Glutamatergic neuron (in vitro differentiated cells): ENCODE results near the gene CRLF2. TPM values are rescaled to one million over a fixed set of nuclear protein-coding genes. Genes with fewer than 3 reads are reported as not detected.

ENCODE experiments used
- DNase-seq: peaks from one replicate; pipeline ENCODE4 v3.0.0; 2022
- H3K27ac Mint-ChIP-seq: one replicate; pipeline ENCODE4 v1.8.0; 2020; ENCODE audit warnings: mild to moderate bottlenecking, mixed read lengths, inconsistent platforms; ENCODE audit not compliant: unreplicated experiment
- H3K27me3 Mint-ChIP-seq: one replicate; pipeline ENCODE4 v1.8.0; 2020; ENCODE audit warnings: mild to moderate bottlenecking, moderate library complexity, mixed read lengths, inconsistent platforms; ENCODE audit not compliant: unreplicated experiment
- H3K36me3 Mint-ChIP-seq: one replicate; pipeline ENCODE4 v1.8.0; 2020; ENCODE audit warnings: mild to moderate bottlenecking, mixed read lengths, inconsistent platforms; ENCODE audit not compliant: unreplicated experiment
- H3K4me1 Mint-ChIP-seq: one replicate; pipeline ENCODE4 v1.8.0; 2020; ENCODE audit warnings: mild to moderate bottlenecking, low read depth, mixed read lengths, inconsistent platforms; ENCODE audit not compliant: unreplicated experiment
- H3K4me3 Mint-ChIP-seq: one replicate; pipeline ENCODE4 v1.8.0; 2020; ENCODE audit warnings: mild to moderate bottlenecking, mixed read lengths, inconsistent platforms; ENCODE audit not compliant: unreplicated experiment
- H3K9me3 Mint-ChIP-seq: one replicate; pipeline ENCODE4 v1.8.0; 2020; ENCODE audit warnings: mild to moderate bottlenecking, moderate library complexity, mixed read lengths, inconsistent platforms; ENCODE audit not compliant: unreplicated experiment
- total RNA-seq: library from RNA; stranded (reverse); fragmentation: NEBNext Ultra II Directional; extraction: Animal tissue kit (Norgen Biotek cat#: 25700); gene quantifications from one replicate; pipeline ENCODE4 v1.2.1, GENCODE V29; 2021; ENCODE audit not compliant: unreplicated experiment
- TF ChIP-seq, protein P1 (sequence below): fragments of 200-600 bp; sonication (generic); IDR thresholded peaks from one replicate; pipeline ENCODE4 v1.5.0; 2021; ENCODE audit not compliant: partially characterized antibody, unreplicated experiment

CRLF2 gene
- total RNA-seq, 1 donor from 2014 or later: 0.54 TPM

DNA sequence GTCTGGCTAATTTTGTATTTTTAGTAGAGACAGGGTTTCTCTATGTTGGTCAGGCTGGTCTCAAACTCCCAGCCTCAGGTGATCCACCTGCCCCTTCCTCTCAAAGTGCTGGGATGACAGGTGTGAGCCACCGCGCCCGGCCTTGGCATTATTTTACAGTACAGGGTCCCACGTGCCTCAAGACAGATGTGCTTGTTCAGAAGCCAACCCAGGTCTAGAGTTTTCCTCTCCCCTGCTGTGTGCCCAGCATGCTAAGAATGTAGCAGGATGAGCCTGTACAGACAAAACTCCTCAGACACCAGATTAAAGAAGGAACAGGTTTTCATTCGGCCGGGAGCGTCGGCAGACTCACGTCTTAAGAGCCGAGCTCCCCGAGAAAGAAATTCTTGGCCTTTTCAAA is 42.2 kb downstream of the CRLF2 start:
- Mint-ChIP-seq H3K9me3 (peaks cover 5% of the 10 kb centered on the region), H3K4me1 (no peaks in the 10 kb centered on the region), H3K4me3 (no peak overlapping the region), H3K27ac (no peak overlapping the region), H3K36me3 (no peaks in the 10 kb centered on the region), H3K27me3 (peaks cover 6% of the 10 kb centered on the region)
- TF ChIP-seq, protein P1, sequence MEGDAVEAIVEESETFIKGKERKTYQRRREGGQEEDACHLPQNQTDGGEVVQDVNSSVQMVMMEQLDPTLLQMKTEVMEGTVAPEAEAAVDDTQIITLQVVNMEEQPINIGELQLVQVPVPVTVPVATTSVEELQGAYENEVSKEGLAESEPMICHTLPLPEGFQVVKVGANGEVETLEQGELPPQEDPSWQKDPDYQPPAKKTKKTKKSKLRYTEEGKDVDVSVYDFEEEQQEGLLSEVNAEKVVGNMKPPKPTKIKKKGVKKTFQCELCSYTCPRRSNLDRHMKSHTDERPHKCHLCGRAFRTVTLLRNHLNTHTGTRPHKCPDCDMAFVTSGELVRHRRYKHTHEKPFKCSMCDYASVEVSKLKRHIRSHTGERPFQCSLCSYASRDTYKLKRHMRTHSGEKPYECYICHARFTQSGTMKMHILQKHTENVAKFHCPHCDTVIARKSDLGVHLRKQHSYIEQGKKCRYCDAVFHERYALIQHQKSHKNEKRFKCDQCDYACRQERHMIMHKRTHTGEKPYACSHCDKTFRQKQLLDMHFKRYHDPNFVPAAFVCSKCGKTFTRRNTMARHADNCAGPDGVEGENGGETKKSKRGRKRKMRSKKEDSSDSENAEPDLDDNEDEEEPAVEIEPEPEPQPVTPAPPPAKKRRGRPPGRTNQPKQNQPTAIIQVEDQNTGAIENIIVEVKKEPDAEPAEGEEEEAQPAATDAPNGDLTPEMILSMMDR: no peak
- no peak for DNase-seq

DNA sequence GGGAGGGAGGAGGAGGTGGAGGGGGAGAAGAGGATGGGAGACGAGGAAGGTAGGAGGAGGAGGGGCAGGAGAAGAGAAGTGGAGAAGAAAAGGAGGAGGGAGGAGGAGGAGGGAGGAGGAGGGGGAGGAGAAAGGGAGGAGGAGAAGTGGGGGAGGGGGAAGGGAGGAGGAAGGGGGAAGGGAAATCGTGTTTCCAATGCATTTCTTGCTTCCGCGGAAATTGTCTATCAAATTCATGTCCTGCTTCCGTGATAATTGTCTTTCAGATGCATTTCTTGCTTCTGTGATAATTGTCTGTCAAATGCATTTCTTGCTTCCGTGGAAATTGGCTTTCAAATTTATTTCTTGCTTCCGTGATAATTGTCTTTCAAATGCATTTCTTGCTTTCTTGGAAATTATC is 43.3 kb downstream of the CRLF2 start:
- TF ChIP-seq, protein P1: no peak
- no peak overlapping the region for H3K27ac Mint-ChIP-seq
- peaks cover 6% of the 10 kb centered on the region for H3K27me3 Mint-ChIP-seq
- no peak overlapping the region for H3K4me3 Mint-ChIP-seq
- no peaks in the 10 kb centered on the region for H3K4me1 Mint-ChIP-seq
- H3K36me3 Mint-ChIP-seq: no peaks in the 10 kb centered on the region
- peaks cover 5% of the 10 kb centered on the region for H3K9me3 Mint-ChIP-seq
- DNase-seq: no peak

DNA sequence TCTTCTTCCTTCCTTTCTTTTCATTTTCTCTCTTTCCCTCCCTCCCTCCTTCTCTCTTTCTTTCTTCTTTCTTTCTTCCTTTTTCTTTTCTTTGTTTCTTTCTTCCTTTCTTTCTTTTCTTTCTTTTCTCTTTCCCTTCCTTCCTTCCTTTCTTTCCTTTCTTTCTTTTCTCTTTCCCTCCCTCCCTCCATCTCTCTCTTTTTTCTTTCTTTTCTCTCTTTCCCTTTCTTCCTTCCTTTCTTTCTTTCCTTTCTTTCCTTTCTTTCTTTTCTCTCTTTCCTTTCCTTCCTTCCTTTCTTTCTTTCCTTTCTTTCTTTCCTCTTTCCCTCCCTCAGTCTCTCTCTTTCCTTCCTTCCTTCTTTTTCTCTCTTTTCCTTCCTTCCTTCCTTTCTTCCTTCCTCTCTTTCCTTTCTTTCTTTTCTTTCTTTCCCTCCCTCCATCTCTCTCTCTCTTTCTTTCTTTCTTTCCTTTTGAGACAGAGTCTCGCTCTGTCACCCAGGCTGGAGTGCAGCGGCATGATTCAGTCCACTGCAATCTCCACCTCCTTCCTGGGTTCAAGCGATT is 44.4 kb downstream of the CRLF2 start:
- no peak overlapping the region for H3K27ac Mint-ChIP-seq
- H3K4me1 Mint-ChIP-seq: no peaks in the 10 kb centered on the region
- no peak for DNase-seq
- peaks cover 6% of the 10 kb centered on the region for H3K27me3 Mint-ChIP-seq
- peaks cover 5% of the 10 kb centered on the region for H3K9me3 Mint-ChIP-seq
- no peaks in the 10 kb centered on the region for H3K36me3 Mint-ChIP-seq
- H3K4me3 Mint-ChIP-seq: no peak overlapping the region
- TF ChIP-seq, protein P1: no peak

DNA sequence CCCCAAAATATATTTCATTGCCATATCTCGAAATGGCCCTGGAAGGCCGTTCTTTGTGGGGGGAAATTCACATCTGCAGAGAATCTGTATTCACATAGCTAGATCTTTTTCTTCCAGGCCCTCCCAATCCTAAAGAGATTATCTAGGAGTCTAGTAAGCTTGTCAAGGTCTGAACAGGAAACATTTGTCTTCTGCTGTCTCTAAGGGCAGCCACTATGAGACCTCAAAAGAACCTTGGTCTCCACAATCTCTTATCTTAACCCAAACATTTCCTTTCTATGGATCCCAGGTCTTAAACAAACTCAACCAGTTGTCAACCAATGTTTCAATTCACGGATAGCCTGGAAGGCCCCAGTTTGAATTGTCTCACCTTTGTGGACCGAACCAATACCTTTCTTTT is 45.0 kb downstream of the CRLF2 start:
- no peak for DNase-seq
- Mint-ChIP-seq H3K36me3 (no peaks in the 10 kb centered on the region), H3K27me3 (peaks cover 6% of the 10 kb centered on the region), H3K27ac (no peak overlapping the region), H3K4me1 (no peaks in the 10 kb centered on the region), H3K4me3 (no peak overlapping the region), H3K9me3 (peaks cover 5% of the 10 kb centered on the region)
- TF ChIP-seq, protein P1: no peak

DNA sequence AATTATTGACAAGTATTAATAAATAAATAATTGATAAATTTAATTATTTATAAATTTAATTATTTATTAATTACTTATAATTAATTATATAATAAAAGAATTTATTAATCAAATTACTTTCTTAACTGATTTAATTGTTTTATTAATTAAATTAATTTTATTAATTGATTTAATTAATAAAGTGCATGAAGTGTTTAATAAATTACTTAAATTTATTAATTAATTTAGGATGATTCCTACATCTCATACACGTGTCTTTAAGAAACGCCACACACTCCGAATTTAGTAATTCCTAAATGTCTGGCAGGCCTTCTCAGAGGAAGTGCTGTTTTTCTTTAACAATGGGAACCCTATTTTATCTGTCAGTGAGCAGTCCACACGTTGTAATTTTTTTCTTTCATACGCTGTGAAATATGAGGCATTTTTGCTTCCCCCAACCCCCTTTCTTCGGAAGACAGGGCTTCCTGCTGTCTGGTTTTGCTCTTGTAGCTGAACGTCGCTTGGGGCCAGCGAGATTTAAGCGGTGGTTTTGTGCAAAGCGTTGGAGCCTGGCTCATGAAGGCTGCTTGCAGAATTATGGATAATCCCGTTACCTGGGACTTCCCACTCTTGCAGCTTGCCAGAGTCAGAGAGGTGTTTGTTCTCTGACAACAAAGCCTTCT is 46.8 kb downstream of the CRLF2 start:
- peaks cover 1% of the 10 kb centered on the region for H3K27me3 Mint-ChIP-seq
- H3K4me3 Mint-ChIP-seq: no peak overlapping the region
- no peak overlapping the region for H3K27ac Mint-ChIP-seq
- DNase-seq: no peak
- no peaks in the 10 kb centered on the region for H3K4me1 Mint-ChIP-seq
- no peaks in the 10 kb centered on the region for H3K36me3 Mint-ChIP-seq
- peaks cover 5% of the 10 kb centered on the region for H3K9me3 Mint-ChIP-seq
- TF ChIP-seq, protein P1: no peak
